Keratinocyte (primary cell): ENCODE results near the gene IL19. TPM values are rescaled to one million over a fixed set of nuclear protein-coding genes. Genes with fewer than 3 reads are reported as not detected.
A peak's percentile ranks its signal among the peaks of the same experiment; 100 is the strongest.

ENCODE experiments used
- DNase-seq: peaks from one replicate; pipeline ENCODE4 v3.0.0-alpha.2; 2011; ENCODE audit warnings: low read depth, missing footprints, low spot score
- FAIRE-seq: peaks from 2 replicates; lab custom pipeline; 2011; peaks lifted over from hg19 to GRCh38; lab: Jason Lieb, UNC
- H2AFZ ChIP-seq: 2 replicates; pipeline ENCODE4 v1.6.0; 2012; ENCODE audit warnings: low read length, control low read depth, inconsistent platforms; ENCODE audit not compliant: control insufficient read depth
- H3K27ac ChIP-seq: 2 replicates; pipeline ENCODE4 v1.5.1; 2011; ENCODE audit warnings: low read length; ENCODE audit not compliant: control insufficient read depth, insufficient read depth
- H3K27me3 ChIP-seq: 3 replicates; pipeline ENCODE4 v1.6.0; 2011; ENCODE audit warnings: low read length; ENCODE audit not compliant: control insufficient read depth, insufficient read depth; ENCODE audit errors: extremely low read depth
- H3K36me3 ChIP-seq, 2 experiments: 2 replicates in 1 of 2; 3 replicates in 1 of 2; pipeline ENCODE4 v1.5.1; 2011; ENCODE audit warnings: low read length in 2 of 2, mild to moderate bottlenecking in 1 of 2; ENCODE audit not compliant: control insufficient read depth in 2 of 2, insufficient read depth in 2 of 2; ENCODE audit errors: extremely low read depth in 1 of 2
- H3K4me1 ChIP-seq: 3 replicates; pipeline ENCODE4 v1.5.1; 2011; ENCODE audit warnings: low read length; ENCODE audit not compliant: control insufficient read depth, insufficient read depth; ENCODE audit errors: extremely low read depth
- H3K4me2 ChIP-seq: 3 replicates; pipeline ENCODE4 v1.6.0; 2011; ENCODE audit warnings: low read depth, low read length; ENCODE audit not compliant: control insufficient read depth, insufficient read depth; ENCODE audit errors: extremely low read depth
- H3K4me3 ChIP-seq, 3 experiments: fragments of 200-600 bp in 1 of 3; sonication (generic) in 1 of 3; 2 replicates in 2 of 3; 3 replicates in 1 of 3; pipeline ENCODE4 v1.5.1; 2011 to 2016; ENCODE audit warnings: low read length in 3 of 3, mild to moderate bottlenecking in 3 of 3, control low read depth in 2 of 3, inconsistent platforms in 1 of 3, low read depth in 1 of 3, mixed read lengths in 1 of 3, mixed run types in 1 of 3, moderate library complexity in 1 of 3; ENCODE audit not compliant: control insufficient read depth in 2 of 3, insufficient read depth in 2 of 3; ENCODE audit errors: extremely low read depth in 1 of 3
- H3K79me2 ChIP-seq: 2 replicates; pipeline ENCODE4 v1.6.0; 2012; ENCODE audit warnings: low read length; ENCODE audit not compliant: control insufficient read depth, insufficient read depth
- H3K9ac ChIP-seq: 3 replicates; pipeline ENCODE4 v1.6.0; 2011; ENCODE audit warnings: low read length; ENCODE audit not compliant: control insufficient read depth, insufficient read depth; ENCODE audit errors: extremely low read depth
- H3K9me1 ChIP-seq: 3 replicates; pipeline ENCODE4 v1.6.0; 2011; ENCODE audit warnings: low read length; ENCODE audit not compliant: control insufficient read depth, insufficient read depth; ENCODE audit errors: extremely low read depth
- H3K9me3 ChIP-seq: 2 replicates; pipeline ENCODE4 v1.5.1; 2012; ENCODE audit warnings: low read depth, low read length; ENCODE audit not compliant: control insufficient read depth
- H4K20me1 ChIP-seq: 3 replicates; pipeline ENCODE4 v1.6.0; 2011; ENCODE audit warnings: low read length; ENCODE audit not compliant: control insufficient read depth, insufficient read depth; ENCODE audit errors: extremely low read depth
- EZH2 ChIP-seq: IDR thresholded peaks from one replicate; pipeline ENCODE4 v1.6.1; 2012; ENCODE audit warnings: inconsistent platforms, mild to moderate bottlenecking, low read length, moderate library complexity
- dilution Hi-C: fragments of 300-500 bp; cut with MboI; formaldehyde crosslinking; loops from one replicate; pipeline ENCODE4 v1.7.0; 2020; ENCODE audit warnings: low sequenced_read_pairs; ENCODE audit not compliant: extremely low pct_ligation_motif_present
- polyA plus RNA-seq, 5 experiments: library from polyadenylated mRNA; depleted of rRNA in 3 of 5; stranded (reverse) in 3 of 5; stranded (forward) in 1 of 5; unstranded in 1 of 5; fragments of >200 nt; gene quantifications; 1 replicate in 1 of 5; 2 replicates in 3 of 5; 3 replicates in 1 of 5; pipeline versions ENCODE4 v1.2.1 to v1.2.3, GENCODE V29; 2011 to 2012; ENCODE audit warnings: missing spikeins in 2 of 5, low read depth in 1 of 5, low replicate concordance in 1 of 5
- TF ChIP-seq, protein P1 (sequence below), 3 experiments: IDR thresholded peaks in 1 of 3; conservative IDR thresholded peaks in 1 of 3; optimal IDR thresholded peaks in 1 of 3; 2 replicates in 2 of 3; 3 replicates in 1 of 3; pipeline versions ENCODE3 to v1.5.1; 2011; ENCODE audit warnings: low read length in 3 of 3, mild to moderate bottlenecking in 3 of 3, moderate library complexity in 2 of 3, control low read depth in 1 of 3, inconsistent platforms in 1 of 3; ENCODE audit not compliant: insufficient read depth in 2 of 3; ENCODE audit errors: extremely low read depth in 1 of 3

The IL19 gene
- polyA plus RNA-seq, 1 donor (not counting 4 experiments of a cell fraction or from before 2014, with no cell fraction given): not detected

DNA sequence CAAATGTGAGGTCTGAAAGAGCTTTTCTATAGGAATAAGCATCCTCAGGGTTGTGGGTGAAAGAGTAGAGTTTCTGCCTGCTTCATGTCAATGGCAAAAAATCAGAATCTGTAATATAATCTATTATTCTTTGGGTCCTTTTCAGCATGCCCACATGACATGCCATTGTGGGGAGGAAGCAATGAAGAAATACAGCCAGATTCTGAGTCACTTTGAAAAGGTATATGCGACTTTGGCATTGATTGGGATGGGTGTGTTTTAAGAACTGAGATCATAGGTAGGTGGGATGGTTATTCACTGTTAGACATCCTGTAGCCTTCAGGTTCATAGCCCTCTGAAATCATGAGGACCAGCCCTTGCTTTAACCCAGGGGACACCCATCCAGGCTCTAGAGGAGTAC lies 96.7 kb downstream of the IL19 start:
- H3K9me1 ChIP-seq: no peaks in the 10 kb centered on the region
- H4K20me1 ChIP-seq: no peaks in the 10 kb centered on the region
- no peak overlapping the region for H3K27ac ChIP-seq
- H3K27me3 ChIP-seq: no peaks in the 10 kb centered on the region
- H3K9ac ChIP-seq: no peak overlapping the region
- peaks cover 0 to 10% of the 10 kb centered on the region in 2 experiments for H3K36me3 ChIP-seq
- FAIRE-seq: no peak
- H3K79me2 ChIP-seq: no peaks in the 10 kb centered on the region
- H3K4me3 ChIP-seq: peak overlapping the region in 1 of 3 experiments; percentile 7
- no peak overlapping the region for H2AFZ ChIP-seq
- peaks cover 42% of the 10 kb centered on the region for H3K4me1 ChIP-seq
- no peak for DNase-seq
- H3K4me2 ChIP-seq: peak overlapping the region; percentile 76
- TF ChIP-seq, protein P1, sequence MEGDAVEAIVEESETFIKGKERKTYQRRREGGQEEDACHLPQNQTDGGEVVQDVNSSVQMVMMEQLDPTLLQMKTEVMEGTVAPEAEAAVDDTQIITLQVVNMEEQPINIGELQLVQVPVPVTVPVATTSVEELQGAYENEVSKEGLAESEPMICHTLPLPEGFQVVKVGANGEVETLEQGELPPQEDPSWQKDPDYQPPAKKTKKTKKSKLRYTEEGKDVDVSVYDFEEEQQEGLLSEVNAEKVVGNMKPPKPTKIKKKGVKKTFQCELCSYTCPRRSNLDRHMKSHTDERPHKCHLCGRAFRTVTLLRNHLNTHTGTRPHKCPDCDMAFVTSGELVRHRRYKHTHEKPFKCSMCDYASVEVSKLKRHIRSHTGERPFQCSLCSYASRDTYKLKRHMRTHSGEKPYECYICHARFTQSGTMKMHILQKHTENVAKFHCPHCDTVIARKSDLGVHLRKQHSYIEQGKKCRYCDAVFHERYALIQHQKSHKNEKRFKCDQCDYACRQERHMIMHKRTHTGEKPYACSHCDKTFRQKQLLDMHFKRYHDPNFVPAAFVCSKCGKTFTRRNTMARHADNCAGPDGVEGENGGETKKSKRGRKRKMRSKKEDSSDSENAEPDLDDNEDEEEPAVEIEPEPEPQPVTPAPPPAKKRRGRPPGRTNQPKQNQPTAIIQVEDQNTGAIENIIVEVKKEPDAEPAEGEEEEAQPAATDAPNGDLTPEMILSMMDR (optimal IDR thresholded peaks at IDR 0.05 in 1 of 3, IDR thresholded peaks at IDR 0.05 in 1 of 3, conservative IDR thresholded peaks at IDR 0.05 in 1 of 3; ENCODE audit: extremely low read depth in 1 of 3, insufficient read depth in 2 of 3, low read length in 3 of 3): no peak
- no peak for TF ChIP-seq EZH2
- no peaks in the 10 kb centered on the region for H3K9me3 ChIP-seq
- dilution Hi-C loops: no loop called here

GRCh38 chr1:206867716-206868115 lies 97.1 kb downstream of the IL19 start:
- no peak for DNase-seq
- TF ChIP-seq EZH2: no peak
- TF ChIP-seq, protein P1 (optimal IDR thresholded peaks at IDR 0.05 in 1 of 3, IDR thresholded peaks at IDR 0.05 in 1 of 3, conservative IDR thresholded peaks at IDR 0.05 in 1 of 3; ENCODE audit: extremely low read depth in 1 of 3, insufficient read depth in 2 of 3, low read length in 3 of 3): no peak
- Histone ChIP-seq H3K4me2 (peak overlapping the region; percentile 76), H3K4me3 (peak overlapping the region in 1 of 3 experiments; percentile 7), H3K79me2 (no peaks in the 10 kb centered on the region), H3K36me3 (peaks cover 0 to 10% of the 10 kb centered on the region in 2 experiments), H3K27ac (no peak overlapping the region), H4K20me1 (no peaks in the 10 kb centered on the region), H3K9ac (no peak overlapping the region), H2AFZ (no peak overlapping the region), H3K9me3 (no peaks in the 10 kb centered on the region), H3K27me3 (no peaks in the 10 kb centered on the region), H3K9me1 (no peaks in the 10 kb centered on the region), H3K4me1 (peaks cover 42% of the 10 kb centered on the region)
- dilution Hi-C loops: no loop called here
- no peak for FAIRE-seq
